Measurements from ENCODE around the gene BTBD9. TPM values are rescaled to one million over a fixed set of nuclear protein-coding genes. Genes with fewer than 3 reads are reported as not detected.
A peak's percentile ranks its signal among the peaks of the same experiment; 100 is the strongest.

BTBD9 gene
- total RNA-seq, 4 donors from 2014 or later = 9.2 to 16.3 (median 11.6) TPM

DNA sequence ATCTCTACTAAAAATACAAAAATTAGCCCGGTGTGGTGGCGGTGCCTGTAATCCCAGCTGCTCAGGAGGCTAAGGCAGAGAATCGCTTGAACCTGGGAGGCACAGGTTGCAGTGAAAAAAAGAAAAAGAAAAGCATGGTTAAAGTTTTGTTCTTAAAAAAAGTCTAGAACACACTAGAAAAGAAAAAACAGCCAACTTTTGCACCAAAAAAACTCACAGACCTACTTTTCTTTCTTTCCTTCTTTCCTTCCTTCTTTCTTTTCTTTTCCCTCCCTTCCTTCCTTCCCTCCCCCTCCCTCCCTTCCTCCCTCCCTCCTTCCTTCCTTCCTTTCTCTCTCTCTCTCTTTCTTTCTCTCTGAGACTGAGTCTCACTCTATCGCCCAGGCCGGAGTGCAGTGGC, 204.4 kb downstream of the BTBD9 start:
- no peaks in the 10 kb centered on the region for H3K27me3 ChIP-seq
- no peaks in the 10 kb centered on the region for H3K9me3 ChIP-seq
- no peaks in the 10 kb centered on the region for H3K36me3 ChIP-seq
- intact Hi-C loops (cut with DNase I) = no loop called here
- peaks cover 0 to 8% (median 0%) of the 10 kb centered on the region in 3 donors for H3K4me1 ChIP-seq
- no peak for TF ChIP-seq POLR2A (IDR thresholded peaks at IDR 0.05)
- TF ChIP-seq, protein P1, sequence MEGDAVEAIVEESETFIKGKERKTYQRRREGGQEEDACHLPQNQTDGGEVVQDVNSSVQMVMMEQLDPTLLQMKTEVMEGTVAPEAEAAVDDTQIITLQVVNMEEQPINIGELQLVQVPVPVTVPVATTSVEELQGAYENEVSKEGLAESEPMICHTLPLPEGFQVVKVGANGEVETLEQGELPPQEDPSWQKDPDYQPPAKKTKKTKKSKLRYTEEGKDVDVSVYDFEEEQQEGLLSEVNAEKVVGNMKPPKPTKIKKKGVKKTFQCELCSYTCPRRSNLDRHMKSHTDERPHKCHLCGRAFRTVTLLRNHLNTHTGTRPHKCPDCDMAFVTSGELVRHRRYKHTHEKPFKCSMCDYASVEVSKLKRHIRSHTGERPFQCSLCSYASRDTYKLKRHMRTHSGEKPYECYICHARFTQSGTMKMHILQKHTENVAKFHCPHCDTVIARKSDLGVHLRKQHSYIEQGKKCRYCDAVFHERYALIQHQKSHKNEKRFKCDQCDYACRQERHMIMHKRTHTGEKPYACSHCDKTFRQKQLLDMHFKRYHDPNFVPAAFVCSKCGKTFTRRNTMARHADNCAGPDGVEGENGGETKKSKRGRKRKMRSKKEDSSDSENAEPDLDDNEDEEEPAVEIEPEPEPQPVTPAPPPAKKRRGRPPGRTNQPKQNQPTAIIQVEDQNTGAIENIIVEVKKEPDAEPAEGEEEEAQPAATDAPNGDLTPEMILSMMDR (IDR thresholded peaks at IDR 0.05) = no peak
- 93 to 100% methylated on average over 5 of the region's 5 CpGs for WGBS, 2 donors
- no peak for DNase-seq
- no peak overlapping the region for H3K4me3 ChIP-seq
- H3K27ac ChIP-seq = no peak overlapping the region

DNA sequence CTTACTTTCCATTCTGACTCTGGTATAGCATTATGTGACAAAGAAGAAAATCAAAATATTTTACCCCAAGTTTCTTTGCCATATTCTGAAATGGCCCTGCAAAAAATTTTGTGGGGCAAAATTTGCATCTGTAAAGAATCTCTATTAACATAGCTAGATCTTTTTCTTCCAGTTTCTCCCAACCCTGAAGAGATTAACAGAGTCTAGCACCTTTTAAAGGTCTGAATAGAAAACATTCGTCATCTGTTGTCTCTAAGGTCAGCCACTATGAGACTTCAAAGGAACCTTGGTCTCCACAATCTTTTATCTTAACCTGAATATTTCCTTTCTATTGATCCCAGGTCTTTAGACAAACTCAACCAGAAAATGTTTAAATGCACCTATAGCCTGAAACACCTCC, 205.7 kb downstream of the BTBD9 start:
- H3K9me3 ChIP-seq = no peaks in the 10 kb centered on the region
- peaks cover 0 to 8% (median 0%) of the 10 kb centered on the region in 3 donors for H3K4me1 ChIP-seq
- no peak overlapping the region for H3K4me3 ChIP-seq
- H3K27me3 ChIP-seq = no peaks in the 10 kb centered on the region
- 92 to 100% methylated on average over 1 of the region's 1 CpG for WGBS, 2 donors
- H3K27ac ChIP-seq = no peak overlapping the region
- no peaks in the 10 kb centered on the region for H3K36me3 ChIP-seq
- TF ChIP-seq POLR2A (IDR thresholded peaks at IDR 0.05) = no peak
- TF ChIP-seq, protein P1 (IDR thresholded peaks at IDR 0.05) = no peak
- DNase-seq = no peak
- intact Hi-C loops (cut with DNase I) = no loop called here

DNA sequence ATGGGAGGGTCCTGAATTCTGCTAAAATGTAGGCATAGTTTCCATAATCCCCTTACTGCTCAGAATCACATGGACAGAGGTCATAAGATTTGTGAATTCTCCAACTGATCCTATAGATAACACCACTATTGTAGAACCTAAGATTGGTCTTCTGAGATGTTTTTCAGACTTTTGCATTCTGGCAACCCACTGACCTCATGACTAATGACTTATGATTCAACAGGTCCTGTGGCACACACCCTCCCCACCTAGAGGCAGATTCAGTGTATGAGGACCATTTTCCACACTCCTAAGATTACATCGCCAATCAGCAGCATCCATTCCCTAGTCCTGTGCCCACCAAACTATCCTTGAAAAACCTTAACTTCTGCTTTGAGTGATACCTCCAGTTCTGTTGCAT, 207.2 kb downstream of the BTBD9 start:
- DNase-seq = no peak
- H3K27me3 ChIP-seq = no peaks in the 10 kb centered on the region
- H3K27ac ChIP-seq = no peak overlapping the region
- intact Hi-C loops (cut with DNase I) = no loop called here
- no peak for TF ChIP-seq POLR2A (IDR thresholded peaks at IDR 0.05)
- TF ChIP-seq, protein P1 (IDR thresholded peaks at IDR 0.05) = peak in 1 of 6 experiments; percentile 24
- no peaks in the 10 kb centered on the region for H3K36me3 ChIP-seq
- H3K4me1 ChIP-seq = peaks cover 0 to 8% (median 0%) of the 10 kb centered on the region in 3 donors
- no peaks in the 10 kb centered on the region for H3K9me3 ChIP-seq
- no peak overlapping the region for H3K4me3 ChIP-seq
- 93 to 95% methylated on average over 1 of the region's 1 CpG for WGBS, 2 donors

- 90 to 100% methylated on average over 2 of the region's 3 CpGs for WGBS, 2 donors
- Histone ChIP-seq H3K4me1 (peaks cover 0 to 8% (median 0%) of the 10 kb centered on the region in 3 donors), H3K4me3 (no peak overlapping the region), H3K27me3 (no peaks in the 10 kb centered on the region), H3K9me3 (no peaks in the 10 kb centered on the region), H3K27ac (no peak overlapping the region), H3K36me3 (no peaks in the 10 kb centered on the region)
- no peak for TF ChIP-seq POLR2A (IDR thresholded peaks at IDR 0.05)
- TF ChIP-seq, protein P1 (IDR thresholded peaks at IDR 0.05) = no peak
- DNase-seq = no peak
- intact Hi-C loops (cut with DNase I) = no loop called here
Observed at GRCh38 chr6:38432079-38432478, 207.7 kb downstream of the BTBD9 start.

DNA sequence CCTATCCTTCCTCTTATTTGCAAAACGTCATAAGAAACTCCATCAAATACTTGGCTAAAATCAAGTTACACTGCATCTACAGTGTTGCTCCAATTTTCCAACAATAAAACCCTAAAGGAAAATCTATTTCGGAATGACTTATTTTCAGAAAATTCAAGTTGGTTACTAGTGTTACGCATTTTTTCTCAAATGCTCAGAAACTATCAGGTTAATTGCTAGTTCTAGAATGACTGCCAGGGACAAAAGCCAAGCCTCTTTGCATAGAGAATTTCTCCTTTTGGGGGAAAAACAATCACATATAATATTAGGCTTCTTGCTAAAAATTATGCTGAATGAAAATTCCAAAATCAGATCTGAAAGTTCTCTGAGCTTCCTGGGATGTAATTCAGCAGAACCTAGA, 210.2 kb downstream of the BTBD9 start:
- H3K9me3 ChIP-seq = no peaks in the 10 kb centered on the region
- no peaks in the 10 kb centered on the region for H3K4me1 ChIP-seq
- TF ChIP-seq, protein P1 (IDR thresholded peaks at IDR 0.05) = no peak
- no peak for TF ChIP-seq POLR2A (IDR thresholded peaks at IDR 0.05)
- no peaks in the 10 kb centered on the region for H3K27me3 ChIP-seq
- no peaks in the 10 kb centered on the region for H3K36me3 ChIP-seq
- no peak overlapping the region for H3K27ac ChIP-seq
- no peak for DNase-seq
- intact Hi-C loops (cut with DNase I) = no loop called here
- no peak overlapping the region for H3K4me3 ChIP-seq
- WGBS, 2 donors = 92 to 100% methylated on average over 3 of the region's 3 CpGs
